B cell (primary cell): ENCODE measurements around the gene MOGAT2.

Experiments
- CTCF ChIP-seq: fragments of 200-600 bp; IDR thresholded peaks from one replicate; pipeline ENCODE4 v1.8.0; 2022; ENCODE audit warnings: antibody characterized with exemption, mild to moderate bottlenecking
- EZH2 ChIP-seq: IDR thresholded peaks from 2 replicates; pipeline ENCODE4 v1.6.1; 2012; ENCODE audit warnings: borderline replicate concordance, low read depth, mild to moderate bottlenecking, moderate library complexity, low read length; ENCODE audit not compliant: insufficient read depth, poor library complexity, severe bottlenecking

- TF ChIP-seq EZH2 (no peak), CTCF (no peak)
Observed at GRCh38 chr11:75735181-75735845, 17.7 kb downstream of the MOGAT2 start.
